Fibroblast of skin of abdomen (primary cell): ENCODE results near the gene PLCL1.
"Not testable (repeated sequence)": the region's sequence is repeated elsewhere in the genome, so short reads cannot be mapped to it uniquely, and the experiment has no call there.

ENCODE experiments used
- DNase-seq: peaks from one replicate; pipeline ENCODE4 v3.0.0-alpha.2; 2013

Gene PLCL1

GRCh38 chr2:198196556-198196955 is 392.2 kb downstream of the PLCL1 start:
- DNase-seq: not testable (repeated sequence)
